ENCODE data around the gene SMIM45.

SMIM45 gene

GRCh38 chr22:41998361-41999261 is 46.7 kb downstream of the SMIM45 start, which contains the start of gene WBP2NL:
TSS of gene WBP2NL (plus strand) at chr22:41998788. CDS start at chr22:41998819, 31 bp downstream.
- Histone ChIP-seq H3K4me3 (ENCODE audit: low read length) (peak within 1 kb of the TSS; percentile 79), H3K9ac (ENCODE audit: low read length) (peak within 1 kb of the TSS; percentile 71), H3K4me1 (ENCODE audit: control insufficient read depth, insufficient read depth, low read length) (no peaks in the 10 kb centered on the region), H3K36me3 (ENCODE audit: control insufficient read depth, insufficient read depth, low read length, severe bottlenecking) (no peaks in the 10 kb centered on the region), H3K9me3 (ENCODE audit: control insufficient read depth, low read length) (no peaks in the 10 kb centered on the region), H3K27me3 (replicated peaks; ENCODE audit: control insufficient read depth, insufficient read depth, low read length) (peaks cover 34% of the 10 kb centered on the region)
- DNase-seq (ENCODE audit: low read depth) = peak; percentile 49

- no peak overlapping the region for H3K9ac ChIP-seq (ENCODE audit: low read length)
- no peaks in the 10 kb centered on the region for H3K36me3 ChIP-seq (ENCODE audit: control insufficient read depth, insufficient read depth, low read length, severe bottlenecking)
- H3K9me3 ChIP-seq (ENCODE audit: control insufficient read depth, low read length) = peaks cover 1% of the 10 kb centered on the region
- DNase-seq (ENCODE audit: low read depth) = no peak
- H3K27me3 ChIP-seq (replicated peaks; ENCODE audit: control insufficient read depth, insufficient read depth, low read length) = peaks cover 18% of the 10 kb centered on the region
- no peak overlapping the region for H3K4me3 ChIP-seq (ENCODE audit: low read length)
- H3K4me1 ChIP-seq (ENCODE audit: control insufficient read depth, insufficient read depth, low read length) = no peaks in the 10 kb centered on the region
Measured at GRCh38 chr22:42000466-42000865, 48.5 kb downstream of the SMIM45 start.

- H3K4me1 ChIP-seq (ENCODE audit: control insufficient read depth, insufficient read depth, low read length) = no peaks in the 10 kb centered on the region
- H3K9ac ChIP-seq (ENCODE audit: low read length) = no peak overlapping the region
- DNase-seq (ENCODE audit: low read depth) = no peak
- H3K27me3 ChIP-seq (replicated peaks; ENCODE audit: control insufficient read depth, insufficient read depth, low read length) = peaks cover 18% of the 10 kb centered on the region
- H3K9me3 ChIP-seq (ENCODE audit: control insufficient read depth, low read length) = peaks cover 6% of the 10 kb centered on the region
- no peak overlapping the region for H3K4me3 ChIP-seq (ENCODE audit: low read length)
- no peaks in the 10 kb centered on the region for H3K36me3 ChIP-seq (ENCODE audit: control insufficient read depth, insufficient read depth, low read length, severe bottlenecking)
Measured at GRCh38 chr22:42001121-42001520, 49.2 kb downstream of the SMIM45 start.

- no peak for DNase-seq (ENCODE audit: low read depth)
- Histone ChIP-seq H3K9ac (ENCODE audit: low read length) (no peak overlapping the region), H3K9me3 (ENCODE audit: control insufficient read depth, low read length) (peaks cover 6% of the 10 kb centered on the region)
Measured at GRCh38 chr22:42001706-42002105, 49.8 kb downstream of the SMIM45 start.

GRCh38 chr22:42007922-42008321 is 56.0 kb downstream of the SMIM45 start:
- DNase-seq (ENCODE audit: low read depth) = no peak
- H3K4me1 ChIP-seq (ENCODE audit: control insufficient read depth, insufficient read depth, low read length) = no peaks in the 10 kb centered on the region
- H3K27me3 ChIP-seq (replicated peaks; ENCODE audit: control insufficient read depth, insufficient read depth, low read length) = no peaks in the 10 kb centered on the region
- no peaks in the 10 kb centered on the region for H3K36me3 ChIP-seq (ENCODE audit: control insufficient read depth, insufficient read depth, low read length, severe bottlenecking)
- no peak overlapping the region for H3K4me3 ChIP-seq (ENCODE audit: low read length)
- no peak overlapping the region for H3K9ac ChIP-seq (ENCODE audit: low read length)
- peaks cover 27% of the 10 kb centered on the region for H3K9me3 ChIP-seq (ENCODE audit: control insufficient read depth, low read length)

More at GRCh38 chr22:42001706-42002105, 49.8 kb downstream of the SMIM45 start:
- Histone ChIP-seq H3K4me3 (ENCODE audit: low read length) (no peak overlapping the region), H3K36me3 (ENCODE audit: control insufficient read depth, insufficient read depth, low read length, severe bottlenecking) (no peaks in the 10 kb centered on the region), H3K27me3 (replicated peaks; ENCODE audit: control insufficient read depth, insufficient read depth, low read length) (peaks cover 15% of the 10 kb centered on the region), H3K4me1 (ENCODE audit: control insufficient read depth, insufficient read depth, low read length) (no peaks in the 10 kb centered on the region)
